ENCODE results near the gene CDKAL1.
"Not testable (repeated sequence)": the region's sequence is repeated elsewhere in the genome, so short reads cannot be mapped to it uniquely, and the experiment has no call there.

CDKAL1 gene

GRCh38 chr6:20554817-20555216, 20.6 kb downstream of the CDKAL1 start:
- DNase-seq: no peak

- no peak for DNase-seq
Measured at GRCh38 chr6:20559924-20560551, 25.8 kb downstream of the CDKAL1 start.

- DNase-seq: no peak
Measured at GRCh38 chr6:20563377-20563776, 29.1 kb downstream of the CDKAL1 start.

GRCh38 chr6:20564269-20564668, 30.0 kb downstream of the CDKAL1 start:
- DNase-seq: no peak

GRCh38 chr6:20564777-20565176, 30.5 kb downstream of the CDKAL1 start:
- no peak for DNase-seq

GRCh38 chr6:20565342-20565741, 31.1 kb downstream of the CDKAL1 start:
- DNase-seq: no peak

- DNase-seq: no peak
Measured at GRCh38 chr6:20566109-20566508, 31.9 kb downstream of the CDKAL1 start.

GRCh38 chr6:20569000-20569610, 34.8 kb downstream of the CDKAL1 start:
- DNase-seq: no peak

- DNase-seq: no peak
Measured at GRCh38 chr6:20571261-20571660, 37.0 kb downstream of the CDKAL1 start.

GRCh38 chr6:20572288-20572687, 38.0 kb downstream of the CDKAL1 start:
- peak; percentile 28 for DNase-seq

GRCh38 chr6:20572940-20573339, 38.7 kb downstream of the CDKAL1 start:
- DNase-seq: no peak

GRCh38 chr6:20574355-20574754, 40.1 kb downstream of the CDKAL1 start:
- DNase-seq: no peak

GRCh38 chr6:20575125-20575524, 40.9 kb downstream of the CDKAL1 start:
- DNase-seq: no peak

GRCh38 chr6:20575704-20576451, 41.6 kb downstream of the CDKAL1 start:
- DNase-seq: no peak

- no peak for DNase-seq
Measured at GRCh38 chr6:20577173-20577688, 43.0 kb downstream of the CDKAL1 start.

GRCh38 chr6:20581070-20581469, 46.8 kb downstream of the CDKAL1 start:
- DNase-seq: no peak

- no peak for DNase-seq
Measured at GRCh38 chr6:20582586-20583443, 48.6 kb downstream of the CDKAL1 start.

- DNase-seq: no peak
Measured at GRCh38 chr6:20583444-20583800, 49.2 kb downstream of the CDKAL1 start.

GRCh38 chr6:20584100-20584731, 50.0 kb downstream of the CDKAL1 start:
- DNase-seq: no peak

GRCh38 chr6:20589266-20589665, 55.0 kb downstream of the CDKAL1 start:
- no peak for DNase-seq

- DNase-seq: not testable (repeated sequence)
Measured at GRCh38 chr6:20590476-20590875, 56.2 kb downstream of the CDKAL1 start.

- not testable (repeated sequence) for DNase-seq
Measured at GRCh38 chr6:20594299-20594853, 60.1 kb downstream of the CDKAL1 start.

All from NCI-H187 treated with DMSO at 0.1 percent for 48 hours (cell line).